H1 (cell line): ENCODE data around the gene YIPF1. TPM values are rescaled to one million over a fixed set of nuclear protein-coding genes. Genes with fewer than 3 reads are reported as not detected.

Source experiments
- CTCF ChIA-PET: fragments of 300-600 bp; sonication (Branson Sonifier 250); formaldehyde crosslinking; loops from one replicate; lab custom pipeline; 2021; ENCODE audit not compliant: partially characterized antibody; lab: Charles Lee
- POLR2A ChIA-PET: fragments of 300-600 bp; sonication (Branson Sonifier 250); formaldehyde crosslinking; loops from one replicate; lab custom pipeline; 2021; ENCODE audit warnings: inconsistent platforms; ENCODE audit not compliant: partially characterized antibody; lab: Charles Lee
- DNase-seq, 2 experiments: peaks; one replicate each; pipeline versions ENCODE4 v3.0.0 to v3.0.0-alpha.2; 2010 to 2022; ENCODE audit warnings: low spot score in 2 of 2, low read depth in 1 of 2, mixed read lengths in 1 of 2
- FAIRE-seq: peaks from 2 replicates; lab custom pipeline; 2011; peaks lifted over from hg19 to GRCh38; lab: Jason Lieb, UNC
- H2AFZ ChIP-seq: 2 replicates; pipeline ENCODE4 v1.8.1; 2012; ENCODE audit warnings: low read length, inconsistent platforms
- H2AK5ac ChIP-seq: 2 replicates; pipeline ENCODE4 v1.6.1; 2013; ENCODE audit warnings: low read depth, low read length
- H2BK120ac ChIP-seq: replicated peaks from 2 replicates; pipeline ENCODE3; 2013; ENCODE audit warnings: low read depth, low read length, inconsistent platforms
- H2BK12ac ChIP-seq: 2 replicates; pipeline ENCODE4 v1.6.1; 2013; ENCODE audit warnings: low read depth, low read length
- H2BK15ac ChIP-seq: 2 replicates; pipeline ENCODE4 v1.6.1; 2013; ENCODE audit warnings: low read length
- H2BK20ac ChIP-seq: 2 replicates; pipeline ENCODE4 v1.6.1; 2013; ENCODE audit warnings: low read length
- H2BK5ac ChIP-seq: 2 replicates; pipeline ENCODE4 v1.6.1; 2013; ENCODE audit warnings: low read depth, low read length
- H3K14ac ChIP-seq: 2 replicates; pipeline ENCODE4 v1.6.1; 2013; ENCODE audit warnings: inconsistent platforms; ENCODE audit not compliant: insufficient read length
- H3K18ac ChIP-seq: 2 replicates; pipeline ENCODE4 v1.6.1; 2013; ENCODE audit warnings: low read length; ENCODE audit errors: extremely low read depth
- H3K23ac ChIP-seq: 2 replicates; pipeline ENCODE4 v1.6.1; 2013; ENCODE audit warnings: inconsistent platforms; ENCODE audit not compliant: insufficient read length
- H3K23me2 ChIP-seq: 2 replicates; pipeline ENCODE4 v1.6.1; 2013; ENCODE audit warnings: low read depth, low read length
- H3K27ac ChIP-seq: 2 replicates; pipeline ENCODE4 v1.6.1; 2011; ENCODE audit warnings: low read depth, low read length, inconsistent platforms
- H3K27me3 ChIP-seq, 4 experiments: replicated peaks in 1 of 4; 1 replicate in 1 of 4; 2 replicates in 3 of 4; pipeline versions ENCODE4 v1.6.1 to v1.8.1; 2011 to 2013; ENCODE audit warnings: low read length in 3 of 4, mild to moderate bottlenecking in 3 of 4, inconsistent platforms in 2 of 4, mixed read lengths in 2 of 4, moderate library complexity in 1 of 4; ENCODE audit not compliant: control insufficient read depth in 3 of 4, insufficient read depth in 3 of 4; ENCODE audit errors: extremely low read depth in 1 of 4
- H3K36me3 ChIP-seq, 4 experiments: 2 replicates each; pipeline versions ENCODE4 v1.6.1 to v1.8.1; 2011 to 2013; ENCODE audit warnings: mild to moderate bottlenecking in 4 of 4, low read length in 3 of 4, moderate library complexity in 2 of 4, control low read depth in 1 of 4, inconsistent platforms in 1 of 4; ENCODE audit not compliant: insufficient read depth in 4 of 4, control insufficient read depth in 2 of 4
- H3K4ac ChIP-seq: replicated peaks from 2 replicates; pipeline ENCODE3; 2013; ENCODE audit warnings: low read length, low read depth, mixed read lengths, inconsistent platforms; ENCODE audit not compliant: insufficient read length
- H3K4me1 ChIP-seq, 4 experiments: replicated peaks in 1 of 4; 1 replicate in 1 of 4; 2 replicates in 3 of 4; pipeline versions ENCODE4 v1.6.1 to v1.8.1; 2011 to 2013; ENCODE audit warnings: low read length in 3 of 4, inconsistent platforms in 2 of 4, mixed read lengths in 1 of 4; ENCODE audit not compliant: insufficient read depth in 4 of 4, control insufficient read depth in 3 of 4
- H3K4me2 ChIP-seq, 2 experiments: 2 replicates each; pipeline versions ENCODE4 v1.6.1 to v1.8.1; 2011 to 2013; ENCODE audit warnings: low read depth in 2 of 2, low read length in 2 of 2, control low read depth in 1 of 2, inconsistent platforms in 1 of 2, mild to moderate bottlenecking in 1 of 2; ENCODE audit not compliant: insufficient read depth in 1 of 2
- H3K4me3 ChIP-seq, 4 experiments: fragments of 200-600, 300-600 bp in 1 of 4; sonication (generic), shearing (Covaris generic), sonication (Bioruptor Twin) in 1 of 4; 2 replicates each; pipeline versions ENCODE4 v1.5.1 to v1.8.1; 2011 to 2016; ENCODE audit warnings: low read length in 4 of 4, low read depth in 3 of 4, control low read depth in 2 of 4, inconsistent platforms in 2 of 4, mild to moderate bottlenecking in 2 of 4, mixed read lengths in 1 of 4, moderate library complexity in 1 of 4; ENCODE audit not compliant: insufficient read depth in 2 of 4; ENCODE audit errors: extremely low read depth in 1 of 4
- H3K56ac ChIP-seq: replicated peaks from 2 replicates; pipeline ENCODE3; 2013; ENCODE audit warnings: low read depth, mild to moderate bottlenecking, mixed read lengths, low read length, inconsistent platforms; ENCODE audit not compliant: insufficient read length
- H3K79me1 ChIP-seq: 2 replicates; pipeline ENCODE4 v1.6.1; 2013; ENCODE audit warnings: low read depth, low read length, control low read depth
- H3K79me2 ChIP-seq, 2 experiments: 2 replicates each; pipeline versions ENCODE4 v1.6.1 to v1.8.1; 2012 to 2013; ENCODE audit warnings: low read length in 2 of 2, mild to moderate bottlenecking in 2 of 2, inconsistent platforms in 1 of 2; ENCODE audit not compliant: insufficient read depth in 2 of 2, control insufficient read depth in 1 of 2
- H3K9ac ChIP-seq, 4 experiments: replicated peaks in 1 of 4; 1 replicate in 1 of 4; 2 replicates in 3 of 4; pipeline versions ENCODE4 v1.6.1 to v1.8.1; 2011 to 2013; ENCODE audit warnings: low read depth in 3 of 4, low read length in 3 of 4, control low read depth in 2 of 4, mild to moderate bottlenecking in 2 of 4, moderate library complexity in 2 of 4, inconsistent platforms in 1 of 4; ENCODE audit errors: extremely low read depth in 1 of 4
- H3K9me3 ChIP-seq, 2 experiments: 2 replicates each; pipeline versions ENCODE4 v1.6.1 to v1.8.1; 2012 to 2013; ENCODE audit warnings: mild to moderate bottlenecking in 2 of 2, moderate library complexity in 2 of 2, control low read depth in 1 of 2, inconsistent platforms in 1 of 2, low read depth in 1 of 2, low read length in 1 of 2, mixed read lengths in 1 of 2; ENCODE audit not compliant: insufficient read depth in 2 of 2
- H4K20me1 ChIP-seq, 2 experiments: replicated peaks in 1 of 2; 2 replicates each; pipeline versions ENCODE3 to v1.8.1; 2011 to 2013; ENCODE audit warnings: inconsistent platforms in 2 of 2, low read length in 2 of 2, mild to moderate bottlenecking in 1 of 2; ENCODE audit not compliant: insufficient read depth in 2 of 2, control insufficient read depth in 1 of 2
- H4K5ac ChIP-seq: 2 replicates; pipeline ENCODE4 v1.6.1; 2013; ENCODE audit warnings: low read length, low read depth, mixed read lengths, inconsistent platforms; ENCODE audit not compliant: insufficient read length
- H4K8ac ChIP-seq: 2 replicates; pipeline ENCODE4 v1.8.0; 2013; ENCODE audit warnings: mild to moderate bottlenecking, moderate library complexity, low read length, inconsistent platforms; ENCODE audit not compliant: insufficient read depth; ENCODE audit errors: extremely low read depth
- H4K91ac ChIP-seq: replicated peaks from 2 replicates; pipeline ENCODE3; 2013; ENCODE audit warnings: low read length, mixed read lengths, inconsistent platforms; ENCODE audit not compliant: insufficient read length
- BRCA1 ChIP-seq: IDR thresholded peaks from 2 replicates; pipeline ENCODE4 v1.6.1; 2012; ENCODE audit warnings: low read depth, low read length, improper control_type of control experiment
- EGR1 ChIP-seq: IDR thresholded peaks from 2 replicates; pipeline ENCODE4 v1.6.1; 2011; ENCODE audit warnings: low read depth, low read length, borderline replicate concordance
- RAD21 ChIP-seq, 2 experiments: IDR thresholded peaks in 1 of 2; conservative IDR thresholded peaks in 1 of 2; 2 replicates each; pipeline ENCODE4 v1.6.1; 2011; ENCODE audit warnings: low read depth in 2 of 2, low read length in 2 of 2, improper control_type of control experiment in 1 of 2, inconsistent platforms in 1 of 2, mild to moderate bottlenecking in 1 of 2, moderate library complexity in 1 of 2
- WGBS, 2 experiments: shearing (Covaris generic) in 1 of 2; methylation state at CpG; one replicate each; pipeline versions ENCODE4 v1.1.6 to v1.1.7; 2013 to 2015; ENCODE audit warnings: low lambda C conversion rate in 2 of 2, mixed read lengths in 2 of 2, inconsistent platforms in 1 of 2, low coverage in 1 of 2, missing lambda C conversion rate in 1 of 2; ENCODE audit not compliant: insufficient replicate concordance in 2 of 2, insufficient coverage in 1 of 2, insufficient read length in 1 of 2; ENCODE audit errors: extremely low coverage in 1 of 2, missing lambda C conversion rate in 1 of 2; 5-methylcytosine and 5-hydroxymethylcytosine counted together
- polyA plus RNA-seq, 7 experiments: library from polyadenylated mRNA; depleted of rRNA in 3 of 7; stranded (reverse) in 5 of 7; unstranded in 2 of 7; fragments of >200 nt in 5 of 7; fragments of 200-250 nt in 2 of 7; gene quantifications; 1 replicate in 5 of 7; 2 replicates in 1 of 7; 4 replicates in 1 of 7; pipeline versions ENCODE4 v1.2.1 to v1.2.3, GENCODE V29; 2011 to 2013; ENCODE audit warnings: missing spikeins in 2 of 7, mixed read lengths in 2 of 7
- total RNA-seq: library from RNA; stranded (reverse); fragmentation: NEBNext Ultra II Directional; extraction: Animal tissue kit (Norgen Biotek cat#: 25700); gene quantifications from 2 replicates; pipeline ENCODE4 v1.2.1, GENCODE V29; 2021

Gene YIPF1
- total and polyA plus RNA-seq, 2 of the 8 experiments (the other 6 are each of a cell fraction or from before 2014, with no cell fraction given): 31.8 to 53.7 TPM

DNA sequence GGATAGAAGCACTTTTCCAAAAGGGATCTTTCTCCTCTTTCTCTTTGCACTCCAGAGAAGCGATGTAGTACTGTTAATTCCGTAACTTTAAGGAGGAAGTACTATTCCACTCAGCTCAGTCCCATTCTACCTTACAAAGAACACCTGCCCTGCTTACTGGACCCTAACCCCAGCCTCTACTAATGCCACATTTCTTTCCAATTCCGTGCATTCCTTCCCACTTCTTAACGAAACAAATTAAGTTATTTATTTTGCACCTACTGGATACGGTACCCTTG, 52.0 kb downstream of the YIPF1 start:
- Histone ChIP-seq H2AK5ac (peak overlapping the region; percentile 76; the same call in 1 of the 2 replicates), H4K8ac (no peak overlapping the region), H3K4me3 (peak overlapping the region; percentile 93 to 98 (median 96)), H3K56ac (peak overlapping the region; percentile 52), H3K23me2 (peaks cover 7% of the 10 kb centered on the region; the same call in 1 of the 2 replicates), H2BK12ac (peak overlapping the region; percentile 80; the same call in 1 of the 2 replicates), H4K5ac (peak overlapping the region; percentile 63), H3K4me1 (no peaks in the 10 kb centered on the region), H3K27me3 (no peaks in the 10 kb centered on the region), H3K4me2 (peak overlapping the region; percentile 59 to 63), H2BK15ac (no peak overlapping the region), H2AFZ (peak overlapping the region; percentile 78), H3K14ac (no peak overlapping the region), H3K27ac (peak overlapping the region; percentile 93), H3K23ac (no peak overlapping the region), H2BK5ac (peak overlapping the region; percentile 91; the same call in 1 of the 2 replicates), H2BK120ac (no peak overlapping the region), H3K9me3 (no peaks in the 10 kb centered on the region; a peak in 2 of 4 replicates), H3K79me2 (peaks cover 21 to 53% of the 10 kb centered on the region in 2 experiments), H3K9ac (peak overlapping the region; percentile 53 to 91 (median 90)), H3K18ac (peak overlapping the region; percentile 91; the same call in 1 of the 2 replicates), H4K20me1 (peaks cover 0 to 2% of the 10 kb centered on the region in 2 experiments), H3K79me1 (no peaks in the 10 kb centered on the region), H4K91ac (peak overlapping the region; percentile 52), H2BK20ac (no peak overlapping the region), H3K36me3 (peaks cover 0 to 6% (median 1%) of the 10 kb centered on the region in 4 experiments; a peak in 2 of 8 replicates), H3K4ac (no peak overlapping the region)
- no peak for DNase-seq
- FAIRE-seq: no peak
- CTCF ChIA-PET: interaction anchor here (0.8 to 1.2 kb wide), 4 partner anchors 10 to 652 kb away, joined by 3 to 5 read pairs (median 4); no protein-coding TSS in a partner anchor
- WGBS, 2 experiments: 0% methylated on average over 5 of the region's 5 CpGs; no CpG with 5 or more reads in 1 of the 2 experiments
- POLR2A ChIA-PET: interaction anchor here (1.8 kb wide), 1 partner anchor 11 kb away, joined by 9 read pairs; no protein-coding TSS in a partner anchor
- TF ChIP-seq BRCA1 (no peak), RAD21 (IDR thresholded peaks at IDR 0.05 in 1 of 2, conservative IDR thresholded peaks at IDR 0.05 in 1 of 2; ENCODE audit: low read depth in 2 of 2, low read length in 2 of 2) (no peak), EGR1 (no peak)
